PC-3 (cell line): ENCODE measurements around the gene ADSS1. TPM values are rescaled to one million over a fixed set of nuclear protein-coding genes. Genes with fewer than 3 reads are reported as not detected.

Experiments
- ATAC-seq: fragments of 200-7000 bp; cut with Tn5 transposase; 2 replicates; pipeline ENCODE4 v1.9.1; 2020; ENCODE audit warnings: mild to moderate bottlenecking, moderate library complexity
- BruUV-seq: library from RNA; stranded (reverse); fragments of 400-500 nt; replicated peaks from 2 replicates; lab custom pipeline; 2021; lab: Mats Ljungman, UMichigan
- CTCF ChIA-PET: fragments of 300-600 bp; sonication (Branson Sonifier 250); formaldehyde crosslinking; loops from one replicate; lab custom pipeline; 2022; ENCODE audit warnings: antibody characterized with exemption; lab: Charles Lee
- POLR2A ChIA-PET: fragments of 300-600 bp; sonication (Branson Sonifier 250); formaldehyde crosslinking; loops from one replicate; lab custom pipeline; 2022; ENCODE audit warnings: antibody characterized with exemption; ENCODE audit not compliant: unreplicated experiment; lab: Charles Lee
- DNase-seq: peaks from one replicate; pipeline ENCODE4 v3.0.0-alpha.2; 2015
- H2AFZ ChIP-seq: fragments of 300-600 bp; sonication (generic); 2 replicates; pipeline ENCODE4 v1.6.0; 2016; ENCODE audit warnings: antibody characterized with exemption, low read length
- H3F3A ChIP-seq: fragments of 300-600 bp; sonication (generic); one replicate; pipeline ENCODE4 v1.6.0; 2017; ENCODE audit warnings: antibody characterized with exemption, low read length, control low read depth, mild to moderate bottlenecking; ENCODE audit not compliant: unreplicated experiment
- H3K27ac ChIP-seq: fragments of 300-600 bp; sonication (generic); 2 replicates; pipeline ENCODE4 v1.5.1; 2016; ENCODE audit warnings: mild to moderate bottlenecking, low read length
- H3K27me3 ChIP-seq: fragments of 300-600 bp; sonication (generic); 2 replicates; pipeline ENCODE4 v1.6.1; 2016; ENCODE audit warnings: low read length, mixed read lengths
- H3K36me3 ChIP-seq: fragments of 300-600 bp; sonication (generic); 2 replicates; pipeline ENCODE4 v1.6.1; 2016; ENCODE audit warnings: low read depth, mixed run types, low read length, mixed read lengths
- H3K4me1 ChIP-seq: fragments of 300-600 bp; sonication (generic); 2 replicates; pipeline ENCODE4 v1.5.1; 2016; ENCODE audit warnings: low read length; ENCODE audit not compliant: insufficient read depth
- H3K4me2 ChIP-seq: fragments of 300-600 bp; sonication (generic); 2 replicates; pipeline ENCODE4 v1.6.0; 2016; ENCODE audit warnings: low read length
- H3K4me3 ChIP-seq: fragments of 300-600 bp; sonication (generic); 2 replicates; pipeline ENCODE4 v1.5.1; 2016; ENCODE audit warnings: mild to moderate bottlenecking, low read length, mixed read lengths
- H3K79me2 ChIP-seq: fragments of 300-600 bp; sonication (generic); 2 replicates; pipeline ENCODE4 v1.6.1; 2017; ENCODE audit warnings: low read length, mixed read lengths
- H3K9ac ChIP-seq: fragments of 300-600 bp; sonication (generic); 2 replicates; pipeline ENCODE4 v1.6.0; 2016; ENCODE audit warnings: mild to moderate bottlenecking, low read length
- H3K9me2 ChIP-seq: fragments of 300-600 bp; sonication (generic); replicated peaks from 2 replicates; pipeline ENCODE4 v1.6.1; 2016; ENCODE audit warnings: mixed run types, low read length, mixed read lengths
- H3K9me3 ChIP-seq: fragments of 300-600 bp; sonication (generic); 2 replicates; pipeline ENCODE4 v1.6.1; 2016; ENCODE audit warnings: low read length, mixed read lengths
- H4K20me1 ChIP-seq: fragments of 300-600 bp; sonication (generic); 2 replicates; pipeline ENCODE4 v1.6.1; 2016; ENCODE audit warnings: low read length, mixed read lengths
- EZH2 ChIP-seq: fragments of 300-600 bp; sonication (generic); IDR thresholded peaks from one replicate; pipeline ENCODE4 v1.6.1; 2017; ENCODE audit warnings: antibody characterized with exemption, mild to moderate bottlenecking, low read length; ENCODE audit not compliant: unreplicated experiment
- EZH2phosphoT487 ChIP-seq: fragments of 300-600 bp; sonication (generic); IDR thresholded peaks from 2 replicates; pipeline ENCODE4 v1.6.1; 2018; ENCODE audit warnings: mild to moderate bottlenecking, antibody characterized with exemption, low read length, borderline replicate concordance
- intact Hi-C: fragments of 100-400 bp; cut with micrococcal nuclease; formaldehyde crosslinking; loops from 2 replicates; pipeline ENCODE4 v1.9.0; 2023
- total RNA-seq: library from RNA; depleted of rRNA; stranded (reverse); fragments of >200 nt; gene quantifications from 2 replicates; pipeline ENCODE4 v1.2.3, GENCODE V29; 2014
- TF ChIP-seq, protein P1 (sequence below): fragments of 300-600 bp; sonication (generic); conservative IDR thresholded peaks from 2 replicates; pipeline ENCODE4 v1.5.1; 2017; ENCODE audit warnings: antibody characterized with exemption, low read depth, mild to moderate bottlenecking, low read length

ADSS1 gene
- total RNA-seq, 1 experiment from 2014 or later = 7.9 TPM

DNA sequence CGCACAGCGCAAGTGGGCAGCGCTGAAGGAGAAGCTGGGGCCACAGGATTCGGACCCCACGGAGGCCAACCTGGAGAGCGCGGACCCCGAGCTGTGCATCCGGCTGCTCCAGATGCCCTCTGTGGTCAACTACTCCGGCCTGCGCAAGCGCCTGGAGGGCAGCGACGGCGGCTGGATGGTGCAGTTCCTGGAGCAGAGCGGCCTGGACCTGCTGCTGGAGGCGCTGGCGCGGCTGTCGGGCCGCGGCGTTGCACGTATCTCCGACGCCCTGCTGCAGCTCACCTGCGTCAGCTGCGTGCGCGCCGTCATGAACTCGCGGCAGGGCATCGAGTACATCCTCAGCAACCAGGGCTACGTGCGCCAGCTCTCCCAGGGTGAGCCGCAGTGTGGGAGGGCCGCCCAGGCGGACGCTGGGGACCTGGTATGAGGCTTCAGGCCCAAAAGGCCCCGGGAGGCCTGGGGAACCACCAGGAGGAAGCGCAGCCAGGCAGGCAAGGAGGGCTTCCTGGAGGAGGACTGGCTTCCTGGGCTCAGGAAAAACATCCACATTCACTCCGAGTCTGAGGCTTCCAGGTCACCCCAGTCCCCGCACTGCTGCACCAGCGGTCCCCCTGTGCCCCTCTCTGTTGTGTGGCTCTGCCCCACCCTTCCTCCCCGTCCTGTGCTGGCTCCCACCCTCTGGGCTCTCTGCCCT lies 22.5 kb upstream of the ADSS1 start:
- H3K79me2 ChIP-seq = peaks cover 36% of the 10 kb centered on the region
- intact Hi-C loops = no loop called here
- ATAC-seq (no peak), DNase-seq (no peak)
- H4K20me1 ChIP-seq = peaks cover 9% of the 10 kb centered on the region; the same call in 1 of the 2 replicates
- H3K27me3 ChIP-seq = no peaks in the 10 kb centered on the region
- CTCF ChIA-PET = no interaction called here
- H3F3A ChIP-seq = no peaks in the 10 kb centered on the region
- H2AFZ ChIP-seq = no peak overlapping the region
- no TSS peak for BruUV-seq
- no peak overlapping the region for H3K4me2 ChIP-seq
- POLR2A ChIA-PET = no interaction called here
- no peak overlapping the region for H3K27ac ChIP-seq
- TF ChIP-seq, protein P1, sequence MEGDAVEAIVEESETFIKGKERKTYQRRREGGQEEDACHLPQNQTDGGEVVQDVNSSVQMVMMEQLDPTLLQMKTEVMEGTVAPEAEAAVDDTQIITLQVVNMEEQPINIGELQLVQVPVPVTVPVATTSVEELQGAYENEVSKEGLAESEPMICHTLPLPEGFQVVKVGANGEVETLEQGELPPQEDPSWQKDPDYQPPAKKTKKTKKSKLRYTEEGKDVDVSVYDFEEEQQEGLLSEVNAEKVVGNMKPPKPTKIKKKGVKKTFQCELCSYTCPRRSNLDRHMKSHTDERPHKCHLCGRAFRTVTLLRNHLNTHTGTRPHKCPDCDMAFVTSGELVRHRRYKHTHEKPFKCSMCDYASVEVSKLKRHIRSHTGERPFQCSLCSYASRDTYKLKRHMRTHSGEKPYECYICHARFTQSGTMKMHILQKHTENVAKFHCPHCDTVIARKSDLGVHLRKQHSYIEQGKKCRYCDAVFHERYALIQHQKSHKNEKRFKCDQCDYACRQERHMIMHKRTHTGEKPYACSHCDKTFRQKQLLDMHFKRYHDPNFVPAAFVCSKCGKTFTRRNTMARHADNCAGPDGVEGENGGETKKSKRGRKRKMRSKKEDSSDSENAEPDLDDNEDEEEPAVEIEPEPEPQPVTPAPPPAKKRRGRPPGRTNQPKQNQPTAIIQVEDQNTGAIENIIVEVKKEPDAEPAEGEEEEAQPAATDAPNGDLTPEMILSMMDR = no peak
- TF ChIP-seq EZH2 = no peak
- no peak overlapping the region for H3K4me3 ChIP-seq
- peaks cover 21% of the 10 kb centered on the region; the same call in 1 of the 2 replicates for H3K36me3 ChIP-seq
- H3K9me3 ChIP-seq = no peaks in the 10 kb centered on the region
- H3K4me1 ChIP-seq = no peaks in the 10 kb centered on the region
- H3K9me2 ChIP-seq = no peaks in the 10 kb centered on the region
- no peak overlapping the region for H3K9ac ChIP-seq

DNA sequence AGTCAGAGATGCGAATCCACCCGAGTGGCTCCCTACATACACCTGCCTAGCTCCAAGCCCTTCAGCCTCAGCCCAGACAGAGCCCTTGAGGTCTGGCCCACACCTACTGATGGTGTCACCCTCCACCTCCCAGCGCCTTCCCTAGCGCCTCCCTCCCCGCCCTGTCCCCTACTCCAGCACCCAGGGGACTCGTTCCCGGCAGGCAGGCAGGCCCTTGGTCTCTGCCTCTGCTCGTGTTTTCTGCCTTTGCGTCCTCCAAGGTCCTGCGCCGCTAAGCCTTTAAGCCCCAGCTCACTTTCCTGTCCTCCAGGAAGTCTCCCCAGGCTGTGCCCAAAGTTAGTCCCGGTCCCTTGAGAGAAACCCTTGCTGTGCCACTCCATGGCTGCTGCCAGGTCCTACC lies 21.9 kb upstream of the ADSS1 start:
- H3K9me3 ChIP-seq = no peaks in the 10 kb centered on the region
- CTCF ChIA-PET = no interaction called here
- H3K9ac ChIP-seq = no peak overlapping the region
- ATAC-seq (no peak), DNase-seq (no peak)
- H3K79me2 ChIP-seq = peaks cover 30% of the 10 kb centered on the region
- H3F3A ChIP-seq = no peaks in the 10 kb centered on the region
- no peak overlapping the region for H3K4me3 ChIP-seq
- no peak overlapping the region for H3K4me2 ChIP-seq
- intact Hi-C loops = no loop called here
- no peaks in the 10 kb centered on the region for H3K27me3 ChIP-seq
- no peaks in the 10 kb centered on the region for H3K4me1 ChIP-seq
- no peaks in the 10 kb centered on the region for H3K9me2 ChIP-seq
- peaks cover 16% of the 10 kb centered on the region; the same call in 1 of the 2 replicates for H3K36me3 ChIP-seq
- H3K27ac ChIP-seq = no peak overlapping the region
- POLR2A ChIA-PET = no interaction called here
- H4K20me1 ChIP-seq = peaks cover 9% of the 10 kb centered on the region; the same call in 1 of the 2 replicates
- H2AFZ ChIP-seq = no peak overlapping the region
- TF ChIP-seq EZH2 = no peak
- TF ChIP-seq, protein P1 = no peak
- no peak for TF ChIP-seq EZH2phosphoT487
- no TSS peak for BruUV-seq

DNA sequence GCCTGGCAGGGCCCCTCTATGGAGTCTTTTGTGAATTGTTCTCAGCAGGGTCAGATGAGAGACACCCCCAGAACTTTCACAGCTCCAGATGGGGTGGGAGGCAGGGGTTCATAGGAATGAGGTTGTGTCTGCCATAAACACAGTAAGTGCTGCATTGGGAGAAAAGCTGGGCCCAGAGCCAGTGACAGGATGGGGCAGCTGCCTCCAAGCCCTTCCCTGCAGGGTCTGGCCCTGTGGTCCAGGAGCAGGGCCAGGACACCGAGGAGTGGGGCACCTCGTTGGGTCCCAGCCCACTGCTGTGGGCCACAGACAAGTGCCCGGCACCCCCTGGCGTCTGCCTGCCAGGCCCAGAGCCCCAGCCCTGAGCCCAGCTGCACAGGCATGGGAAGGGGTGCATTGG lies 21.4 kb upstream of the ADSS1 start:
- no peak overlapping the region for H3K4me2 ChIP-seq
- no peak for DNase-seq
- no peak overlapping the region for H2AFZ ChIP-seq
- no peak overlapping the region for H3K4me3 ChIP-seq
- H3K9me3 ChIP-seq = no peaks in the 10 kb centered on the region
- H3F3A ChIP-seq = no peaks in the 10 kb centered on the region
- no peaks in the 10 kb centered on the region for H3K4me1 ChIP-seq
- H3K9ac ChIP-seq = no peak overlapping the region
- H3K9me2 ChIP-seq = no peaks in the 10 kb centered on the region
- peaks cover 25% of the 10 kb centered on the region for H3K79me2 ChIP-seq
- ChIA-PET POLR2A (no interaction called here), CTCF (no interaction called here)
- no peak overlapping the region for H3K27ac ChIP-seq
- H4K20me1 ChIP-seq = peaks cover 6% of the 10 kb centered on the region; the same call in 1 of the 2 replicates
- TF ChIP-seq, protein P1 = no peak
- TF ChIP-seq EZH2phosphoT487 (no peak), EZH2 (no peak)
- BruUV-seq = no TSS peak
- no peak for ATAC-seq
- H3K36me3 ChIP-seq = peaks cover 14% of the 10 kb centered on the region; the same call in 1 of the 2 replicates
- intact Hi-C loops = no loop called here
- no peaks in the 10 kb centered on the region for H3K27me3 ChIP-seq
